Dedifferentiated amniotic fluid mesenchymal stem cell (primary cell): ENCODE results near the gene DNAJC5.
"Not testable (repeated sequence)": the region's sequence is repeated elsewhere in the genome, so short reads cannot be mapped to it uniquely, and the experiment has no call there.

Experiments used
- DNase-seq: peaks from one replicate; pipeline ENCODE4 v3.0.0-alpha.2; 2016; ENCODE audit errors: extremely low spot score

The DNAJC5 gene

DNA sequence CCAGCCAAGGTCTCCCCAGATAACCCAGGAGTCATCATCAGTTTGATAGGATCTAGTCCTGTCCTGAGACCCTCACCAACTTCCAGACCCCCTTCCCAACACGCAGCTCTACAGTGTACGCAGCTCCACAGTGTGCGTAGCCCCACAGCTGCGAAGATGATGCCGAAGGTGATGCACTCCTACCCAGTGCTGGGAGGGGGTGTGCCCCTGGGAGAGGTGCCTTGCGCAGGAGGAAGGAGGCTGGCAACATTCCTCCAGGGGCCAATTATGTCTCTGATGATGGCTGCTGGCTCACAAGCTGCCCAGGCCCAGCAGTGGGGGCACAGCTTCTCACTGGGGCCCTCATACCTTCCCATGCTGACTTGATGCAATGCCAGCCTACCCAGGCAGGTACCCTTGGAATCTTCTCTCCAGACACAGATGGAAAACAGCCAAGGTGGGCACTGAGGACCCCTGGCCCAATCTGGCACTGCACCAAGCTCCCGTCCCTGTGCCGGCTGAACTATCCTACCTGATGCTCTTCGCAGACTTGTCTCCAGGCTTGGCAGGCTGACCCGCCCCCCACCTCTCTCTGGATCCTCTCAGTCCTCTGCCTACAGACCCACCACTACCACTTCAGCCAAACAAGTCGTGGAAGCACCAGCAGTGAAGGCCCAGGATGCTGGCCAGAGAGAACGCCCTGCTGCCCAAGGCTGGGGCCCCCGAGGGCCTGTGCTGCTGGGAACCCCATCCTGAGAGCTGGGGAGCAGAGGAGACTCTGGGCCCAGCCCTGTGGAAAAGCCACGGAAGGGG, 73.4 kb downstream of the DNAJC5 start:
- DNase-seq = no peak

DNA sequence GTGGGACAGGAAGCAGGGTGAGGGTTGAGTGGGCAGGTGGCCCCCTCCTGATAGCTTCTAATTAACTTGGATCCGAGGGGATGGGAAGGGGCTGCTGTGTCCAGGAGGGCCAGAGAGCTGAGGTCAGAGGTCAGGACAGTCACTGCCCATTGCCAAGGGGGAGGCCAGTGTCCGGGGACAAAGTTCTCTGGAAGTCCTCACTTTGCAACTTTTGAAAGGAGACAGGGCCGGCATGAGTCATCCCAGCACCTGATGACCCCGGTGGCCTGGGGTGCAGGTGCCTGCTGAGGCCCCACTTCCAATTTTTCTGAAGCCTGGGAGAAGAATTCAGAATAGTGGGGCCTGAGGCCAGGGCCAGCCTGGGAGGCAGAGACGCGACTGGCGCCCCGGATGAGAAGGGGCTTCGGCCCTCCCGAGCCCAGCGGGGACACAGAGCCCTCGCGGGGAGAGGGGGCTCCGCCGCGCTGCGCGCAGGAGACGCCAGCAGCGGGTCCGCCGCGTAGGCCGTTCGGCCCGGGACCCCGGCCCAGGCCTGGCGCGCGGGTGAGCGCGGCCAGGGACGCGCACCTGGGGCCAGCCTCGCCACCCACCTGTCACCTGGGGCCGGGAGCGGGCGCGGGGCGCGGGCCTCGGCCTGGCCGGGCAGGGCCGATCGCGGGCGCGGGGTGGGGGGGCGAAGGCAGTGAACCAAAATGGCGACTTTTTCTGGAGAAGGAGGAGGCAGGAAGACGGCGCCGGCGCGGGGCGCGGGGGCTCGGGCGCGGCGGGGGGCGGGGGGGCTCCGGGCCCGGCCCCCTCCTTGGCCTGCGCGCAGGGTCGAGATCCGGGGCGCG, 74.2 kb downstream of the DNAJC5 start:
- DNase-seq = no peak

- DNase-seq = no peak
Observed at GRCh38 chr20:63969838-63970713, 75.2 kb downstream of the DNAJC5 start, which contains the start of gene ZNF512B. ZNF512B (minus strand) TSS chr20:63969930; CDS start chr20:63967950, 1,980 bp downstream.

DNA sequence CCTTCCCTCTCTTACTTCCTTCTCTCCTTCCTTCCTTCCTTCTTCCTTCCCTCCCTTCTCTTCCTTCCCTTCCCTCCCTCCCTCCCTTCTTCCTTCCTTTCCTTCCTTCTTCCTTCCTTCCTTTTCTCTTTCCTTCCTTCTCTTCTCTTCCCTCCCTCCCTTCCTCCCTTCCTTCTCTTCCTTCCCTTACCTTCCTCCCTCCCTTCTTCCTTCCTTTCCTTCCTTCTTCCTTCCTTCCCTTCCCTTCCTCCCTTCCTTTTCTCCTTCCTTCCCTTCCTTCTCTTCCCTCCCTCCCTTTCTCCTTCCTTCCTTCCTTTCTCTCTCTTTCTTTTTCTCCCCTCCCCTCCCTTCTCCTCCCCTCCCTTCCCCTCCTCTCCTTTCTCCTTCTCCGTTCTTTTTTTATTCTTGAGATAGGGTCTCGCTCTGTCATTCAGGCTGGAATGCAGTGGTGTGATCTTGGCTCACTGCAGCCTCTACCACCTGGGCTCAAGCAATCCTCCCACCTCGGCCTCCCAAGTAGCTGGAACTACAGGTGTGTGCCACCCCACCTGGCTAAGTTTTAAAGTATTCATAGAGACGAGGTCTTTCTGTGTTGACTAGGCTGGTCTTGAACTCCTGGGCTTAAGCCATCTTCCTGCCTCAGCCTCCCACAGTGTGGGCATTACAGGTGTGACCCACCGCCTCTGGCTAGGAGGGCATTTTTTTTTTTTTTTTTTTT, 75.9 kb downstream of the DNAJC5 start:
- DNase-seq = no peak

GRCh38 chr20:63971960-63972311, 77.0 kb downstream of the DNAJC5 start:
- not testable (repeated sequence) for DNase-seq

DNA sequence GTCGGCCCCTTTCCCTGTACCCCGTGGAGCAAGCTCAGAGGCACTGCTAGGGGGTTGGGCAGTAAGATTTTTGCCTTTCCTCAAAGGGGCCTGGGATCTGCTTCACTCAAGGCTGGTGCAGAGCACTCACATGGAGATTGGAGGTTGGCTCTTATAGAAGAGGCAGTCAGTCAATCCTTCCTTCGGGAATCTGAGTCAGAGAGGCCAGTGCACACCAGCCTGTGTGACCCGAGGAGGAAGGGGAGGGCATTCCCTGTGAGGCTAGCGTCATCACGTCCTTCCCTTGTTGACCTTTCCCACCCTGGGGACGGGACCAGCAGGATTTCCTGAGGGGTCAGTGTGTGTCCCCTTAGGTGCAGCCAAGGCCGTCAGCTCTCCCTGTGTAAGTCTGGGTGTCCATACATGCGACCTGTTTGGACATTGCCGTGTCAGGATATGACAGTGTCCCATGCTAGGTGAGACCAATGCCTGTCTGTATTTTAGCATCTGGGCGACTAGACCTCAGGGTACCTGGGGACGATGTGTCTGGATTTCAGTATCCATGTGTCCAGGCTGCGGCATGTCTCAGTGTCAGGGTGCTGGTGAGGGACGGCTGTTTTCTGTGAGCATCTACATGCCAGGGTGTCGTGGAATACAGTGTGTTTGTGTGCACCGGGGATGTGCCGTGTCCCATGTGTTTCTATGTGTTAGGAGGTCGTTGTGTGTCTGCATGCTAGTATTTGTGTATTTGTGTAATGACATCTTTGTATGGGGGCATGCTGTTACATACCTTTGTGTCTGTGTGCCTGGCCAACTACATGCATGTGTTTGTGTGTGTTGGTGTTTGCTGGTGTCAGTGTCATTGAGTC, 77.6 kb downstream of the DNAJC5 start:
- no peak for DNase-seq

- no peak for DNase-seq
Observed at GRCh38 chr20:63973160-63973479, 78.2 kb downstream of the DNAJC5 start.

DNA sequence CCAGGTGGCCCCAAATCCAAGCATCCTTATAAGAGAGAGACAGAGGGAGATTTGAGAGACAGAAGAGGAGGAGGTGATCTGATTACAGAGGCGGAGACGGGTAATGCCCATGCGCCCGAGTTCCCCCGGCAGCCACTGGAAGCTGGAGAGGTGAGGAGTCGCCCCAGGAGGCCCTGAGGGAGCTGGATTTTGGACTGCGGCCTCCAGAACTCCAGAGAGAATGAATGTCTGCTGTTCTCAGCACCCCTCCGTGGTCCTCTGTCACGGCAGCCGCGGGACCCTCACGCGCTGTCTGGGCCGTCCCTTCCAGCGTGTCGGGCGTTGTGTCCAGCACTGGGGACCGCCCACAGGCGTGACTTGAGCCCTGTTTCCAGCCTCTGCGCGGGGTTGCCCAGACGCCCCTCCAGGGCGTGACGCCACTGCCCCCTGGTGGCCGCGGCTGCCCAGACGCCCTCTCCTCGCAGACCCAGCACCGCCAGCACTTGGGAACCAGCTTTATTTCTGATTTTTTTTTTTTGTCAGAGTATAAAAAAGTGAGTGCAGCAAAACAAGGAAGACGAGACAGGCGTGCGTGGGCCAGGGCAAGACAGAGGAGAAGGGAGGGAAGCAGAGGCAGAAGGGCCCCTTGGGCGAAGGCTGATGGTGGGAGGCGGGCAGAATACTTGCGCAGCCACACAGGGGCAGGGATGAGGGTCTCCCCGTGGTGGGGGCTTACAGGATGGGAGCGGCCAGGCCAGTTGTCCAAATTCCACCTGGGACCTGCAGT, 78.9 kb downstream of the DNAJC5 start:
- peak; percentile 81 for DNase-seq

- DNase-seq = no peak
Observed at GRCh38 chr20:63974402-63975200, 79.7 kb downstream of the DNAJC5 start.

DNA sequence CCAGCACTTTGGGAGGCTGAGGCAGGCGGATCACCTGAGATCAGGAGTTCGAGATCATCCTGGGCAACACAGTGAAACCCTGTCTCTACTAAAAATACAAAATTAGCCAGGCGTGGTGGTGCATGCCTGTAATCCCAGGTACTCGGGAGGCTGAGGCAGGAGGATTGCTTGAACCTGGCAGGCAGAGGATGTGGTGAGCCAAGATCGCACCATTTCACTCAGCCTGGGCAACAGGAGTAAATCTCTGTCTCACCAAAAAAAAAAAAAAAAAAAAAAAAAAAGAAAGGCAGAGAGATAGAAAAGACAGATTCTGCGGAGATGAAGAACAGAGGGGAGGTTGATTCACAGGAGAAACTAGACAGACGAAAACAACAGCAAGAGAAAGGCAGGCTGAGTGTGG, 81.6 kb downstream of the DNAJC5 start:
- DNase-seq = not testable (repeated sequence)

DNA sequence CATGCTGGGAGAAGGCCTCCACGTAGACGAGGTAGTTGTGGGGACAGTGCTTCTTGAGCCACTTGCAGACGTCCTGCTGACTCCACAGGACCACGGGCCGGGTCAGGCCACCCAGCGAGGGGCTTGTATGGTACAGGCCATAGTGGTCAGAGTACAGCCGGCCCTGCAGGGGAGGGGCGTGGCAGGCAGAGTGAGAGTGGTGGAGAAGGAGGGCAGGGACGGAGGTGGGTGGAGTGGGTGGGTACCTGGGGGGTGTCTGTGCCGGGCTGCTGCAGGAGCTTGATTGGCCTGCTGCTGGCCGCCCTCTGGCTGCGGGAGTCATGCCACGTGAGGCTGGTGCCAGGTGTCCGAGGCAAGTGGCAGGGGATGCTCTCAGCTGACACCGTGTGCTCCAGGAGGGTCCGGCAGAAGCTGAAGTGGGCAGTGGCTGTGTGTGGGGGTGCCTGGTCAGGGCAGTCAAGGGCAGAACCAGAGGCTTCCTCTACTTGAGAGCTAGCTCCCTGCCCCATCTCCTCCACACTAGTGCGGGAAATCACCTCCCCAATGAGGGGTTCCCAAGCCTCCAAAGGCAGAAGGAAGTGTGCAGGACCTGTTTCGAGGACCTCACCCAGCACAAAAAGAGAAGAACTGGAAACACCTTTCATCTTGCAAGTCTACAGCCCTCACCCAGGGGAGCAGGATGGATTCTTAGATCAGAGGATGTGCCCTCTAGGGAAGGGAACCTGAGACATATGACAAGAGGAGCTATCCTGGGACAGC, 82.2 kb downstream of the DNAJC5 start:
- no peak for DNase-seq

DNA sequence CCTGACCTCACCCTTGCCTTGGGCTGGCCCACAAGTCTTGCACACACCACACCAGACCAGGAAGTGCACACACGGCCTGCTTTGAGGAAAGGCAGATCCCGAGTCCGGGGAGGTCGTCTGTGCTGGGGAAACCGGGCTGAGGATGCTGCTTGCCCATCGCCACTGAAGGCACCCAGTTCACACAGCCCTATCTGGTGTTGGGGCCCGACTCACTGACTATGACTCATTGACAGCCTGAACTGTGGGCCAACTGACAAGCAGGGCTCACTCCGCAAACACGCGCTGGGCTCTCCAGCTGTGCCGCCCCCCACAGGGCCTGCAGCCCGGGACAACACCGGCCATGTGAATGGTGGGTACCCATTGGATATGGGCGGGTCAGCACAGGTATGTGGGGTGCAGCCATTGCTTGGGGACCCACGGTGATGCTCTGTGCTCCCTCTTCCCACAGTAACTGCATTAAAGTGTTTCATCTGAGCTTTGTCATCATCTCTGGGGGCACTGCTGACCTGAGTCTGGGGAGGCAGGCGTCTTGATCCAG, 82.9 kb downstream of the DNAJC5 start:
- DNase-seq = no peak

DNA sequence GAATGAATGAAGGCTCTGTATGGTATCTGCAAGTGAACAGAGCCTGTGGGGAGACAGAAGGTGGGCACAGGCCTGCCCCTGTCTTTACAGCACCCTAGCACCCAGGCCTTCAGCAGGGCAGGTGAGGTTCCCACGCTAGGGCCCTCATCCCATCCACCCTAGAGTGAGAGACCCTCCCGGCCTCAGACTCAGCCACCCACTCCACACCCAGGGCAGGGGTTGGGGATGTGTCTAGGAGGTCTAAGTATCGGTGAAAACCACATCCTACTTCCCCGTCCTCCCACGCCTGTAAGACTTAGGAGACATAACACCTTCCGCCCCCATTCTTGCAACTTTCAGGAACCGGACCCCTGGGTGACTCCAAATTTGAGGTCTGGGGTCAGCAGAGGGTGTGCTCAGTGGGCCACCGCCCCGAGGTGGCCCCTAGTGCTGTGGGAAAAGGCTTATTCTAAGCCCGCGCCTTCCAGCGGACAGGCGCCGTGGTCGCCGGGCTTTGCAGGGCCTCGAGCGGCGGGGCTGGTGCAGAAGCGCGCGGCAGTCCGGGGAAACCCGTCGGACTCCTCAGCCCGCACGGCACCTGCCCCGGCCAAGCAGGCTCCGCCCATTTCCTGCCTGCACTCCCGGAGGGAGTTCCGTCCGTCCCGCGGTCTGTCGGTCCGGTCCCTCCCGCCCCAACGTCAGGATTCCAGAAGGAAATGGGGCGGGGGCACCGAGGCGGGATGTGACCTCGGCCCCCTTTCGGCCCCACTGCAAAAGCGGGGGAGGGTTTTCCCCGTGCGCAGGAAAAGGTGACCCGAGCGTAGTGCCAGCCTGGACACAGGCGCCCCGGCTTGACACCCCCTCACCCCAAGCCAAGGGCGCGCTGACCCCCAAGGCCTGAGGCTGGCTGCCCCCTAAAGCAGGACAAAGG, 83.6 kb downstream of the DNAJC5 start:
- no peak for DNase-seq

DNA sequence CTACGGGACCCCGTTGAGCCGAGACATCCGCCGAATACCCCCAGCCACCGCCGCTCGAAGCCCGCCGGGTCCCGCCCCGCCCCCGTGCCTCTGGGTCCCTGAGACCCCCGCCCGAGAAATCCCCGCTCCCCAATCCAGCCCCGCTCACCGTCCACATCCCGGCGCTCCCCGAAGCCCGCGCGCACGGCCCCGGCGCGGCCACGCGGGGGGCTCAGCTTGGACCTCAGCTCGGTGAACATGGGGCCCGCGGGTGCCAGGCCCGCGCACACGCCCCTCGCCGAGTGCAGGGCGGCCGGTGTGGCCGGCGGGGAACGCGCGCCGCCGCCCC, 84.3 kb downstream of the DNAJC5 start:
- no peak for DNase-seq

DNA sequence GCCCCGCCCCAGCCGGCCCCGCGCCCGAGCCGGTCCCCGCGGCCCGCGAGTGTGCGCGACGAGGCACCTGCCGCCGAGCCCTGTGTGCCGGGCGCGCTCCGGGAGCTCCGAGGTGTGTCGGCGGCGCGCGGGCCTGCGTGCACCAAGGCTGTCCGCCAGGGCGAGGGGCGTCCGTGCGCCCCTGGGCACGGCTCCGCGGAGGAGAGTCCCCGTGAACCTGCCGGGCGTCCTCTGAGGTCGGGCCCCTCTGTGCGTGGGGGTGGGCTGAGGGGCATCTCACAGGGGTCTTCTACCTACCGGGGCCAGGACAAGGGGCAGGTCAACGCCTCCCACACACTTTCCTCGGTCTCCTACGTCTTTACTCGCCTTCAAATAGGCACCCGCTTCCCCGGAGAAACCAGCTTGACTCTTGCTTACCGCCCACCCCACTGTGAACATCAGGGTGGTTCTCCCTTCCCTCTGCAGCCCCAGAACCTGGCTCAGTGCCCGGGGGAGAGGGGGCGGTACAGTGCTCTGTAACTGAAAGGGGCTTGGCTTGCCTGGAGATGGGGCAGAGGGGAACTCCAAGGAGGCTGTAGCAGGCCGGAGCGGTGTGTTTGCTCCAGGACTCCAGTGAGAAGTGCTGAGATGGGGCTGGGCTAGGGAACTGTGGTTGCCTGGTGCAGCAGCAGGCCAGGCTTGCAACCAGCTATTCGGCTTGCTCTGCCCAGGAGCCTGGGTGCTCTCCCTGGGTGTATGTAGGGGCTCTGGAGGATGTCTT, 84.8 kb downstream of the DNAJC5 start, which contains the start of gene SAMD10:
SAMD10 (minus strand) TSS at position 86 of the 760 bp plus-strand sequence. CDS start 175 bp downstream, outside the sequence.
- no peak for DNase-seq

- DNase-seq = no peak
Observed at GRCh38 chr20:63980317-63980805, 85.4 kb downstream of the DNAJC5 start.
